ENCODE results near the gene LMNTD1.
"Not testable (repeated sequence)": the region's sequence is repeated elsewhere in the genome, so short reads cannot be mapped to it uniquely, and the experiment has no call there.

DNA sequence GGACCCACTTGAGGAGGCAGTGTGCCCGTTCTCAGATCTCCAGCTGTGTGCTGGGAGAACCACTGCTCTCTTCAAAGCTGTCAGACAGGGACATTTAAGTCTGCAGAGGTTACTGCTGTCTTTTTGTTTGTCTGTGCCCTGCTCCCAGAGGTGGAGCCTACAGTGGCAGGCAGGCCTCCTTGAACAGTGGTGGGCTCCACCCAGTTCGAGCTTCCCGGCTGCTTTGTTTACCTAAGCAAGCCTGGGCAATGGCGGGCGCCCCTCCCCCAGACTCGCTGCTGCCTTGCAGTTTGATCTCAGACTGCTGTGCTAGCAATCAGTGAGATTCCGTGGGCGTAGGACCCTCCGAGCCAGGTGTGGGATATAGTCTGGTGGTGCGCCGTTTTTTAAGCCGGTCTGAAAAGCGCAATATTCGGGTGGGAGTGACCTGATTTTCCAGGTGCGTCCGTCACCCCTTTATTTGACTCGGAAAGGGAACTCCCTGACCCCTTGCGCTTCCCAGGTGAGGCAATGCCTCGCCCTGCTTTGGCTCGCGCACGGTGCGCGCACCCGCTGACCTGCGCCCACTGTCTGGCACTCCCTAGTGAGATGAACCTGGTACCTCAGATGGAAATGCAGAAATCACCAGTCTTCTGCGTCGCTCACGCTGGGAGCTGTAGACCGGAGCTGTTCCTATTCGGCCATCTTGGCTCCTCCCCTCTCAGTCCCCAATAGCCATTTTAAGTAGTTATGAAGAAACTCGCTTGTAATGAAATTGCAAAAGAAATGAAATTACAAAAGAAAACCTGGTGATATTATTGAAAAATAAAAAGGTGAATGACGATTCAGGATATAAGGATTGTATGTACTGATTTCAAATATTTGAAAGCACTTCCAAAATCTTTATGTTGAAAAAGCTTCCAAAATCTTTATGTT is 63.9 kb downstream of the LMNTD1 start:
- not testable (repeated sequence) for TF ChIP-seq POLR2A (IDR thresholded peaks at IDR 0.05)
- TF ChIP-seq, protein P1, sequence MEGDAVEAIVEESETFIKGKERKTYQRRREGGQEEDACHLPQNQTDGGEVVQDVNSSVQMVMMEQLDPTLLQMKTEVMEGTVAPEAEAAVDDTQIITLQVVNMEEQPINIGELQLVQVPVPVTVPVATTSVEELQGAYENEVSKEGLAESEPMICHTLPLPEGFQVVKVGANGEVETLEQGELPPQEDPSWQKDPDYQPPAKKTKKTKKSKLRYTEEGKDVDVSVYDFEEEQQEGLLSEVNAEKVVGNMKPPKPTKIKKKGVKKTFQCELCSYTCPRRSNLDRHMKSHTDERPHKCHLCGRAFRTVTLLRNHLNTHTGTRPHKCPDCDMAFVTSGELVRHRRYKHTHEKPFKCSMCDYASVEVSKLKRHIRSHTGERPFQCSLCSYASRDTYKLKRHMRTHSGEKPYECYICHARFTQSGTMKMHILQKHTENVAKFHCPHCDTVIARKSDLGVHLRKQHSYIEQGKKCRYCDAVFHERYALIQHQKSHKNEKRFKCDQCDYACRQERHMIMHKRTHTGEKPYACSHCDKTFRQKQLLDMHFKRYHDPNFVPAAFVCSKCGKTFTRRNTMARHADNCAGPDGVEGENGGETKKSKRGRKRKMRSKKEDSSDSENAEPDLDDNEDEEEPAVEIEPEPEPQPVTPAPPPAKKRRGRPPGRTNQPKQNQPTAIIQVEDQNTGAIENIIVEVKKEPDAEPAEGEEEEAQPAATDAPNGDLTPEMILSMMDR (IDR thresholded peaks at IDR 0.05), result not testable (repeated sequence)
